Breast epithelium (tissue), 3 donors: ENCODE data around the gene UMPS.

Source experiments
- POLR2A ChIP-seq: fragments of 450-650 bp; IDR thresholded peaks from one replicate; pipeline ENCODE4 v1.6.1; 2016; ENCODE audit warnings: antibody characterized with exemption, mild to moderate bottlenecking, moderate library complexity
- TF ChIP-seq, protein P1 (sequence below), 3 donors: fragments of 450-650 bp; IDR thresholded peaks; one replicate each; pipeline ENCODE4 v1.5.1; 2016 to 2017; ENCODE audit warnings: antibody characterized with exemption in 3 of 3, mild to moderate bottlenecking in 3 of 3, moderate library complexity in 3 of 3

DNA sequence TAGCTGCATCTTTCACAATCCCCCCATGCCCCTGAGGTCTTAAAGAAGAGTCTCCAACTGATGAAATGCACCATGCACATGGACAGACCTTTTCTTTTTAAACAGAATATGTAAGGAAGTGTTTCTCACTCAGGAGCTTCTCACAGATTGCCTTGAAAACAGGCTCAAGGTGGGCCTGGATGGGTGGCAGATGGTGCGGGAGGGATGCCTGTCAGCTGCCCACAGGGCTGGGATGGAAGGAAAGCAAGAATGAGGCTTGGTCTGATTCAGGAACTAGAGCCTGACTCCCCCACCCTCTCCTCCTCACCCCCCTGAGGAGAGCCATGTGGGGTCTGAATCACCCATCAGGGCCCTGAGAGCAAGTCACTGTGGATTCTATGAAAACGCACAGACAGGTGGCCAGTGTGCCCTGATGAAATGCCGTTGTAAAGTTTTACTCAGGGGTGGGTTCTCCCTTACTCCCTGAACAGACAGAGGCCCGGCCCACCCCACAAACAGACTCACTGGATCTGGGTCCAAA, 67.2 kb downstream of the UMPS start:
- no peak for TF ChIP-seq POLR2A
- TF ChIP-seq, protein P1, sequence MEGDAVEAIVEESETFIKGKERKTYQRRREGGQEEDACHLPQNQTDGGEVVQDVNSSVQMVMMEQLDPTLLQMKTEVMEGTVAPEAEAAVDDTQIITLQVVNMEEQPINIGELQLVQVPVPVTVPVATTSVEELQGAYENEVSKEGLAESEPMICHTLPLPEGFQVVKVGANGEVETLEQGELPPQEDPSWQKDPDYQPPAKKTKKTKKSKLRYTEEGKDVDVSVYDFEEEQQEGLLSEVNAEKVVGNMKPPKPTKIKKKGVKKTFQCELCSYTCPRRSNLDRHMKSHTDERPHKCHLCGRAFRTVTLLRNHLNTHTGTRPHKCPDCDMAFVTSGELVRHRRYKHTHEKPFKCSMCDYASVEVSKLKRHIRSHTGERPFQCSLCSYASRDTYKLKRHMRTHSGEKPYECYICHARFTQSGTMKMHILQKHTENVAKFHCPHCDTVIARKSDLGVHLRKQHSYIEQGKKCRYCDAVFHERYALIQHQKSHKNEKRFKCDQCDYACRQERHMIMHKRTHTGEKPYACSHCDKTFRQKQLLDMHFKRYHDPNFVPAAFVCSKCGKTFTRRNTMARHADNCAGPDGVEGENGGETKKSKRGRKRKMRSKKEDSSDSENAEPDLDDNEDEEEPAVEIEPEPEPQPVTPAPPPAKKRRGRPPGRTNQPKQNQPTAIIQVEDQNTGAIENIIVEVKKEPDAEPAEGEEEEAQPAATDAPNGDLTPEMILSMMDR (IDR thresholded peaks at IDR 0.05), result no peak
